ENCODE data around the gene CALD1.

CALD1 gene

GRCh38 chr7:134818613-134819345 lies 39.3 kb downstream of the CALD1 start:
- peaks cover 3% of the 10 kb centered on the region for H3K9me3 Mint-ChIP-seq
- ATAC-seq (no peak), DNase-seq (no peak)
- no peak overlapping the region for H3K27ac Mint-ChIP-seq
- no peaks in the 10 kb centered on the region for H3K27me3 Mint-ChIP-seq
- no peaks in the 10 kb centered on the region for H3K36me3 Mint-ChIP-seq (ENCODE audit: low read depth)
- no peaks in the 10 kb centered on the region for H3K4me1 Mint-ChIP-seq
- H3K4me3 Mint-ChIP-seq: no peak overlapping the region

GRCh38 chr7:134819401-134819800 lies 40.0 kb downstream of the CALD1 start:
- no peak for DNase-seq
- H3K27ac Mint-ChIP-seq: no peak overlapping the region
- no peaks in the 10 kb centered on the region for H3K36me3 Mint-ChIP-seq (ENCODE audit: low read depth)
- no peak overlapping the region for H3K4me3 Mint-ChIP-seq
- H3K9me3 Mint-ChIP-seq: no peaks in the 10 kb centered on the region
- ATAC-seq: no peak
- H3K27me3 Mint-ChIP-seq: no peaks in the 10 kb centered on the region
- no peaks in the 10 kb centered on the region for H3K4me1 Mint-ChIP-seq

- Mint-ChIP-seq H3K27ac (no peak overlapping the region), H3K36me3 (ENCODE audit: low read depth) (no peaks in the 10 kb centered on the region), H3K4me1 (no peaks in the 10 kb centered on the region), H3K27me3 (no peaks in the 10 kb centered on the region), H3K4me3 (no peak overlapping the region), H3K9me3 (no peaks in the 10 kb centered on the region)
- ATAC-seq: no peak
- DNase-seq: no peak
These were observed 40.9 kb downstream of the CALD1 start for GRCh38 chr7:134820295-134820694.

GRCh38 chr7:134820778-134821177 lies 41.3 kb downstream of the CALD1 start:
- H3K27me3 Mint-ChIP-seq: no peaks in the 10 kb centered on the region
- H3K4me3 Mint-ChIP-seq: no peak overlapping the region
- H3K36me3 Mint-ChIP-seq (ENCODE audit: low read depth): no peaks in the 10 kb centered on the region
- ATAC-seq: no peak
- DNase-seq: no peak
- H3K9me3 Mint-ChIP-seq: no peaks in the 10 kb centered on the region
- no peaks in the 10 kb centered on the region for H3K4me1 Mint-ChIP-seq
- no peak overlapping the region for H3K27ac Mint-ChIP-seq

- no peaks in the 10 kb centered on the region for H3K36me3 Mint-ChIP-seq (ENCODE audit: low read depth)
These were observed 44.0 kb downstream of the CALD1 start for GRCh38 chr7:134823400-134823799.

GRCh38 chr7:134825666-134826065 lies 46.2 kb downstream of the CALD1 start:
- Mint-ChIP-seq H3K9me3 (no peaks in the 10 kb centered on the region), H3K36me3 (ENCODE audit: low read depth) (no peaks in the 10 kb centered on the region), H3K4me3 (no peak overlapping the region), H3K4me1 (no peaks in the 10 kb centered on the region), H3K27me3 (peaks cover 2% of the 10 kb centered on the region), H3K27ac (no peak overlapping the region)
- no peak for DNase-seq
- no peak for ATAC-seq

More at GRCh38 chr7:134823400-134823799, 44.0 kb downstream of the CALD1 start:
- Mint-ChIP-seq H3K27me3 (peaks cover 2% of the 10 kb centered on the region), H3K4me3 (no peak overlapping the region), H3K4me1 (no peaks in the 10 kb centered on the region), H3K9me3 (no peaks in the 10 kb centered on the region), H3K27ac (no peak overlapping the region)
- DNase-seq (no peak), ATAC-seq (no peak)

- Mint-ChIP-seq H3K27ac (no peak overlapping the region), H3K4me3 (no peak overlapping the region)
These were observed 46.7 kb downstream of the CALD1 start for GRCh38 chr7:134826105-134826504.

GRCh38 chr7:134827436-134827835 lies 48.0 kb downstream of the CALD1 start:
- H3K27me3 Mint-ChIP-seq: peaks cover 2% of the 10 kb centered on the region
- H3K9me3 Mint-ChIP-seq: no peaks in the 10 kb centered on the region
- H3K4me1 Mint-ChIP-seq: no peaks in the 10 kb centered on the region
- H3K27ac Mint-ChIP-seq: no peak overlapping the region
- no peak for ATAC-seq
- H3K4me3 Mint-ChIP-seq: no peak overlapping the region
- no peak for DNase-seq
- H3K36me3 Mint-ChIP-seq (ENCODE audit: low read depth): no peaks in the 10 kb centered on the region

More at GRCh38 chr7:134826105-134826504, 46.7 kb downstream of the CALD1 start:
- ATAC-seq (no peak), DNase-seq (no peak)
- peaks cover 2% of the 10 kb centered on the region for H3K27me3 Mint-ChIP-seq
- no peaks in the 10 kb centered on the region for H3K36me3 Mint-ChIP-seq (ENCODE audit: low read depth)
- no peaks in the 10 kb centered on the region for H3K4me1 Mint-ChIP-seq
- H3K9me3 Mint-ChIP-seq: no peaks in the 10 kb centered on the region

GRCh38 chr7:134827889-134828288 lies 48.5 kb downstream of the CALD1 start:
- no peak overlapping the region for H3K27ac Mint-ChIP-seq
- no peaks in the 10 kb centered on the region for H3K36me3 Mint-ChIP-seq (ENCODE audit: low read depth)
- ATAC-seq: no peak
- H3K4me1 Mint-ChIP-seq: no peaks in the 10 kb centered on the region
- DNase-seq: no peak
- peaks cover 2% of the 10 kb centered on the region for H3K27me3 Mint-ChIP-seq
- H3K9me3 Mint-ChIP-seq: no peaks in the 10 kb centered on the region
- no peak overlapping the region for H3K4me3 Mint-ChIP-seq

- peaks cover 2% of the 10 kb centered on the region for H3K27me3 Mint-ChIP-seq
- H3K36me3 Mint-ChIP-seq (ENCODE audit: low read depth): no peaks in the 10 kb centered on the region
- ATAC-seq: no peak
These were observed 48.9 kb downstream of the CALD1 start for GRCh38 chr7:134828361-134828760.

GRCh38 chr7:134829380-134829986 lies 50.0 kb downstream of the CALD1 start:
- no peak for DNase-seq
- Mint-ChIP-seq H3K9me3 (no peaks in the 10 kb centered on the region), H3K4me1 (no peaks in the 10 kb centered on the region), H3K36me3 (ENCODE audit: low read depth) (no peaks in the 10 kb centered on the region), H3K27me3 (peaks cover 2% of the 10 kb centered on the region), H3K27ac (no peak overlapping the region), H3K4me3 (no peak overlapping the region)
- ATAC-seq: no peak

More at GRCh38 chr7:134828361-134828760, 48.9 kb downstream of the CALD1 start:
- Mint-ChIP-seq H3K4me3 (no peak overlapping the region), H3K9me3 (no peaks in the 10 kb centered on the region), H3K4me1 (no peaks in the 10 kb centered on the region), H3K27ac (no peak overlapping the region)
- DNase-seq: no peak

- no peaks in the 10 kb centered on the region for H3K4me1 Mint-ChIP-seq
- H3K36me3 Mint-ChIP-seq (ENCODE audit: low read depth): no peaks in the 10 kb centered on the region
- no peak overlapping the region for H3K27ac Mint-ChIP-seq
- H3K9me3 Mint-ChIP-seq: no peaks in the 10 kb centered on the region
- H3K27me3 Mint-ChIP-seq: no peaks in the 10 kb centered on the region
- DNase-seq: no peak
- no peak overlapping the region for H3K4me3 Mint-ChIP-seq
- no peak for ATAC-seq
These were observed 52.4 kb downstream of the CALD1 start for GRCh38 chr7:134831862-134832261.

- ATAC-seq (no peak), DNase-seq (no peak)
- H3K27me3 Mint-ChIP-seq: no peaks in the 10 kb centered on the region
- H3K4me3 Mint-ChIP-seq: no peak overlapping the region
- H3K27ac Mint-ChIP-seq: no peak overlapping the region
- no peaks in the 10 kb centered on the region for H3K9me3 Mint-ChIP-seq
- no peaks in the 10 kb centered on the region for H3K4me1 Mint-ChIP-seq
- no peaks in the 10 kb centered on the region for H3K36me3 Mint-ChIP-seq (ENCODE audit: low read depth)
These were observed 52.9 kb downstream of the CALD1 start for GRCh38 chr7:134832367-134832766.

- DNase-seq (no peak), ATAC-seq (no peak)
- Mint-ChIP-seq H3K36me3 (ENCODE audit: low read depth) (no peaks in the 10 kb centered on the region), H3K4me3 (no peak overlapping the region), H3K9me3 (no peaks in the 10 kb centered on the region), H3K27me3 (no peaks in the 10 kb centered on the region), H3K4me1 (no peaks in the 10 kb centered on the region), H3K27ac (no peak overlapping the region)
These were observed 55.4 kb downstream of the CALD1 start for GRCh38 chr7:134834689-134835462.

GRCh38 chr7:134835463-134835823 lies 56.0 kb downstream of the CALD1 start:
- H3K27me3 Mint-ChIP-seq: no peaks in the 10 kb centered on the region
- H3K27ac Mint-ChIP-seq: no peak overlapping the region
- H3K4me1 Mint-ChIP-seq: no peaks in the 10 kb centered on the region
- DNase-seq: no peak
- no peak for ATAC-seq
- no peaks in the 10 kb centered on the region for H3K9me3 Mint-ChIP-seq
- no peak overlapping the region for H3K4me3 Mint-ChIP-seq
- H3K36me3 Mint-ChIP-seq (ENCODE audit: low read depth): no peaks in the 10 kb centered on the region

Data from activated naive CD8-positive, alpha-beta T cell treated with anti-CD3 and anti-CD28 coated beads, Interleukin-2, amount 50 U/mL, for 24 hours (primary cell).